GM06990 (cell line): ENCODE results near the gene PDE6C.

Source experiments
- DNase-seq: peaks from one replicate; pipeline ENCODE4 v3.0.0-alpha.2; 2011; ENCODE audit not compliant: insufficient read length; ENCODE audit errors: extremely low read depth
- H3K27me3 ChIP-seq: replicated peaks from 2 replicates; pipeline ENCODE4 v1.6.0; 2011; ENCODE audit warnings: low read length; ENCODE audit not compliant: control insufficient read depth, insufficient read depth
- H3K36me3 ChIP-seq: 2 replicates; pipeline ENCODE4 v1.5.1; 2011; ENCODE audit warnings: low read length; ENCODE audit not compliant: control insufficient read depth, insufficient read depth
- H3K4me3 ChIP-seq: replicated peaks from 2 replicates; pipeline ENCODE4 v1.5.1; 2011; ENCODE audit warnings: low read depth, mild to moderate bottlenecking, control low read depth, low read length
- CTCF ChIP-seq: IDR thresholded peaks from 2 replicates; pipeline ENCODE4 v1.5.1; 2011; ENCODE audit warnings: low read length, control low read depth, mild to moderate bottlenecking, inconsistent platforms; ENCODE audit not compliant: insufficient read depth, poor library complexity, severe bottlenecking

The PDE6C gene

GRCh38 chr10:93599335-93599734 lies 13.0 kb upstream of the PDE6C start:
- H3K36me3 ChIP-seq = no peaks in the 10 kb centered on the region
- TF ChIP-seq CTCF = no peak
- no peak overlapping the region for H3K4me3 ChIP-seq
- H3K27me3 ChIP-seq = no peaks in the 10 kb centered on the region; the same call in 1 of the 2 replicates
- DNase-seq = no peak

GRCh38 chr10:93599778-93600177 lies 12.6 kb upstream of the PDE6C start:
- no peak for TF ChIP-seq CTCF
- DNase-seq = no peak
- Histone ChIP-seq H3K27me3 (no peaks in the 10 kb centered on the region; the same call in 1 of the 2 replicates), H3K4me3 (no peak overlapping the region), H3K36me3 (no peaks in the 10 kb centered on the region)

DNA sequence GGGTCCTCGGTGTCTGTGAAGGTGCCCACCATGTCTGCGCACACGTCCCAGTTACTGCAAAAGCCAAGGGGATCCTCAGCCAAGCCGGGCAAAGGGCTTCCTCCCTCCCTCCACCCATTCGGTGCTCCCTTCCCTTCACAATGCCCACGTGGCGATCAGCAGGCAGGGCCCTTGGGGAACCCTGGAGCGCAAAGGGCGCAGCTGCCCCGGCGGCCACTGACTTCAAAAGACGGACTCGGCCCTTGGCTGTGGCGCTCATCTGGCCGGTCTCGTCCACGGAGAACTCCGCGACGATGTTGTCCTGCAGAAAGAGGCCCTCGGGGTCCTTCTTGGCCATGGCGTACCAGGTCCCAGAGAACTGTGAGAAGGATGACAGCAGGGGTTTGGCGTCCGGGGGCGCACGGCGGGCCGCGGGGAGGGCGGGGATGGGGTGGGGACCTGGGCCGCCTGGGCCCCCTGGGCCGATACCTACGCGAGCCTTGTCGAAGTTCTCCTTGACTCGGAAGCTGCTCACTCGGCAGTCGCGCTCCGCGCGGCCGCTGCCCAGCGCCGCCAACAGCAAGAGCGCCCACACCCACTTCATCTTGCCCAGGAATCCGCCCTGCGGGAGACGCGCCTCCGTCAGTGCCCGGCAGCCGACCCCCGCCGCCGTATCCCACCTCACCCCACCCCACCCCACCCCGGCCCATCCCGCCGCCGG lies 11.7 kb upstream of the PDE6C start:
- no peak for TF ChIP-seq CTCF
- no peaks in the 10 kb centered on the region; the same call in 1 of the 2 replicates for H3K27me3 ChIP-seq
- no peak overlapping the region for H3K4me3 ChIP-seq
- no peak for DNase-seq
- H3K36me3 ChIP-seq = no peaks in the 10 kb centered on the region

DNA sequence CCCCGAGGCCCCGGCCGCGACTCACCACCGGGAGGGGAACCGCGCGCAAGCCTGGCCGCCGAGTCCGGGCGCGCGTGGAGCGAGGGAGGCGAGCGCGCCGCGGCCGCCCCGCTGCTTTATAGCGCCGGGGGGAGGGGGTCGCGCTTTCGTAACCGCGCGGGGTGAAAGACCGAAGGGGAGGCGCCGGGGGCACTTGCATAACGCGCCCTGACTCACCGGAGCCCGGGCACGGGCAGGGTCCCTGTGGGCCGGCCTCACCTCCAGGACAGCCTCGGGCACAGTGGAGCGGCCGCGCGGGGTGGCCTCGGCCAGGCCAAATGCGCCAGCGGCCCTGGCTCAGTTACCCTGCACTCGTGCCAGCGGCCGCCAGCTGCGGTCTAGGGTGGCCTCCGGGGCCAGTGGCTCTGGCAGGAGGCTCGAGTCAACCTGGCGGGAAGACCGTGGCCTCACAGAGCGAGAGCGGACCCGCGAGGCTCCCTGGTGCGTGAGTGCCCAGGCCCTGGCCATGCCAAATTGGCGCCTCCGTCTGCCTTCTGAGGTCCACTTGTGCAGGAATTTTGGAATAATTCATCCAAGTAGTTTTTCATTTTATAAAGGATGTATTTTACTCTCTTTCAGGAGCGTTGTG lies 11.1 kb upstream of the PDE6C start, which contains the start of gene RBP4:
TSS of gene RBP4 (minus strand) at position 90 of the 628 bp plus-strand sequence. CDS start 207 bp downstream, outside the sequence.
- Histone ChIP-seq H3K27me3 (no peaks in the 10 kb centered on the region; the same call in 1 of the 2 replicates), H3K4me3 (no peak within 1 kb of the TSS), H3K36me3 (no peaks in the 10 kb centered on the region)
- no peak for DNase-seq
- TF ChIP-seq CTCF = no peak

DNA sequence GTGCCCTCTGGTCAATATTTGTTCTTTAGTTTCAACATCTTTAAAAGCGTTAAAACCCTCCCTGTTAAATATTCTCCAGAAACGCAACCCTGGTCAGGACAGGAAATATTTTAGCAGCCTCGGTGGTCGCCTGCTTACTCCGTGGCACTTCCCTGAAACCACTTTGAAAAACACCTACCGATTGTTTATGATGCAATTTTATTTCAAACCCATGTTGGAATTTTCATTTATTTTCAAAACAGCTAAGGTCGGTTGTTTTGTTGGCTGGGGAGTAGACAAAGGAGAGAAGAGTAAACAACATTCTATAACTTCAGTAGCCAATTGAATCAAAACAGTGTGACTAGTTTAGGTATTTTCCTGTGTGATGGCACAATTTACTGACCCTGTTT lies 10.6 kb upstream of the PDE6C start:
- DNase-seq = no peak
- Histone ChIP-seq H3K4me3 (no peak overlapping the region), H3K27me3 (no peaks in the 10 kb centered on the region), H3K36me3 (no peaks in the 10 kb centered on the region)
- no peak for TF ChIP-seq CTCF
